HG02588 (cell line): ENCODE measurements around the gene MTX1.
A peak's percentile ranks its signal among the peaks of the same experiment; 100 is the strongest.

Experiments
- ATAC-seq: cut with Tn5 transposase; IDR thresholded peaks from one replicate; pipeline ENCODE4 v1.9.1; 2021; ENCODE audit warnings: mild to moderate bottlenecking, moderate library complexity; ENCODE audit not compliant: unreplicated experiment

The MTX1 gene

DNA sequence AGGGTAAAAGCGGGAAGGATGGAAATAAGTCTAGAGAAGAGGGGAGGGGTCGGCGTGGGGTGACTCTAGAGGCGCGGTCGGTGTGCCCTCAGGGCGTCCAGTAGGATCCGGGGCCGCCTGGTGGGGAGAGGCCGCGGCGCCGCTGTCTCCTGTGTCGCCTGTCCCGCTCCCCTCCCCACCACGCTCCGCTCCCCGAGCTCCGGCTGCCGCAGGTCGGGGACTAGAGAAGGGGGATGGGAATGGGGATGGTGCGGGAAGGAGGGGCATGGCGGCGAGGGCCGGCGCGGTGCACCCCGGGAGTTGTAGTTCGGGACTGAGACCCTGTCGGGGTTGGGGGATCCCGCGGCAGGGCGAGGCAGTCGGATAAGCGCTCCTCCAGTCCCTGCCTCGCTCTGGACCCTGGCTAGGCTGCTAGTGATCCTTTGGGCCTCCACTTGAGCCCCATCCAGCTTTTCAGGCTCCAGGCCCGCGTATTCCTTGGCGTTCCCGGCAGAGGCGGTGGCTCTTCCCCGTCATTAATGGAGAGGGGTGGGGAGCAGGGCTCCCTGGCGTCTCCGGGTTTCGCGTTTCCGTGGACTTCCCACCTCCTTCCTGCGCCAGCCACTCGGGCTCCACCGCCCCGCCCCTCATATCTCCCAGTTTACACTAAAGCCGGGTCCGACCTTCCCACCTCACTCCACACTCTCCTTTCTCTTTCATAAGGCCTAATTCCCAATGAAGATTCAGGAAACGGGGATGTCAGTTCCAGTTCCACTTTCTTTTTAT is 46.9 kb downstream of the MTX1 start, which contains the start of gene ENTREP3:
Gene ENTREP3, minus strand, starts transcription at position 241 of the 765 bp plus-strand sequence. CDS start 606 bp downstream, outside the sequence.
- ATAC-seq: peak; percentile 51

DNA sequence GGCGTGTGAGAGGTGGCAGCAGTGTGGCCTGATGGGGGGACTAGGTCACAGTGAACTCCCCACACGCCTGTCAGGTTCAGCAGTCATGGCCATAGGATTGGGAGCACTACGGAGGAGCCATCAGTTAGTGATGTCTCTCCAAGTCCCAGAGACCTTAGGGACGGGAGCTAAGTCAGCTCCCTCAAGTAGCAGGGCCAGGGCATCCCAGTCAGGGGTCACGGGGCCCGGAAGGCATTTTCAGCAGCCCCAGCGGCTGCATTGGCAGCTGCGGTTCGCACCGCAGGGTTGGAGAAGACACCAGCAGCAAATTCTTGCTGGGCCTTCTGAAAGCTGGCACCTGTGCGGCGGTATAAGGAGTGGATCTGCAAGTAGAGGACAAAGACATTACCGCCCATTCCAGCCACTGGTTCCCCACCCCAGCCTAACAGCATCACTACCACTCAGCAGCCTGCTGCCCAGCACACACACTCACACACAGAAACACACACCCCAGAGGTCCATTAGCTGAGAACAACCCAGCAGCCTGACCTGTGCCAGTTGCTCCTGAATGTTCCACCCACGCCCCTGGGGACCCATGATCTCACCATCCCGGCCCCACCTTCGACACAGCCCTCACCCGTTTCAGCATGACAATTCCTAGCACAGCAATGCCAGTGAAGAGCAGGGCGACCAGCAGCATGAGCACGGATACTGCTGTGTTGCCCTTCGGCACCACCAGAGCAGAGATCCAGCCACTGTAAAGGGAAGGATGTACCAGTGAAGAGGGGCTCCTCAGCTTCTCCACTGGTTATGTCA is 47.8 kb downstream of the MTX1 start:
- no peak for ATAC-seq

DNA sequence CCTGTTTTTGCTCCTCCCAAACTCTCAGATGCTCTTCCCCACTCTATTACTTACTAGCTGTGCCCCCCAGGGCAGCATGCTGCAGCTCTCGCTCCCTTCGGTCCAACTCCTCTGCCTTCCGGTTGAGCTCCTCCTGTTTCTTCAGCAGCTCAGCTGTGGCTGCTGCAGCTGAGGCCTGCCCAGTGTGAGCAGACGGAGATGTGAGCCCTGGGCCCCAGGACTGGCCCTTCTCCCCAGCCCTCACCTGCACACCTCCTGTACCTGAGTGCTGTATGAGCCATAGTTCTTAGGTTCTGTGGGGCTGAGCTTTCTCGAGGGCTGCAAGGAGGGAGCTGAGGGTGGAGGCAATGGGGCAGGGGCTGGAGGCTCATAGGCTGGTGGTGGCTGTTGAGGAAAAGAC is 51.8 kb downstream of the MTX1 start:
- no peak for ATAC-seq

DNA sequence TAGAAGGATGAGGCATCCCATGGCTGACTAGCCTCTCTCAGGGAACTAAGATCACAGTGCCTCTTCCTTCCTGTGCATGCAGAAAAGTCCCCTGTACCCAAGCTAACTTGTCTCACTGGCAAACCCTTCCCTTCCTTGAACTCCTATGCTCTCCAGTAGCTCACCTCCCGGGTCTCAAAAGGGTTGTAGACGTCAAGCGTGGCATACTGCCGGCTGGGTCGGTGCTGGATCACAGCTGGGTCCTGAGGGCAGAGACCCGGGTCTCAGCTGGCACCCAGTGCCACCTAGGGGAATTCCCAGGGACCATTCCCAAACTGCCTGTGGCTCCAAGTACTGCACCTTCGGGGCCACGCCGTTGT is 53.0 kb downstream of the MTX1 start:
- peak; percentile 5 for ATAC-seq

DNA sequence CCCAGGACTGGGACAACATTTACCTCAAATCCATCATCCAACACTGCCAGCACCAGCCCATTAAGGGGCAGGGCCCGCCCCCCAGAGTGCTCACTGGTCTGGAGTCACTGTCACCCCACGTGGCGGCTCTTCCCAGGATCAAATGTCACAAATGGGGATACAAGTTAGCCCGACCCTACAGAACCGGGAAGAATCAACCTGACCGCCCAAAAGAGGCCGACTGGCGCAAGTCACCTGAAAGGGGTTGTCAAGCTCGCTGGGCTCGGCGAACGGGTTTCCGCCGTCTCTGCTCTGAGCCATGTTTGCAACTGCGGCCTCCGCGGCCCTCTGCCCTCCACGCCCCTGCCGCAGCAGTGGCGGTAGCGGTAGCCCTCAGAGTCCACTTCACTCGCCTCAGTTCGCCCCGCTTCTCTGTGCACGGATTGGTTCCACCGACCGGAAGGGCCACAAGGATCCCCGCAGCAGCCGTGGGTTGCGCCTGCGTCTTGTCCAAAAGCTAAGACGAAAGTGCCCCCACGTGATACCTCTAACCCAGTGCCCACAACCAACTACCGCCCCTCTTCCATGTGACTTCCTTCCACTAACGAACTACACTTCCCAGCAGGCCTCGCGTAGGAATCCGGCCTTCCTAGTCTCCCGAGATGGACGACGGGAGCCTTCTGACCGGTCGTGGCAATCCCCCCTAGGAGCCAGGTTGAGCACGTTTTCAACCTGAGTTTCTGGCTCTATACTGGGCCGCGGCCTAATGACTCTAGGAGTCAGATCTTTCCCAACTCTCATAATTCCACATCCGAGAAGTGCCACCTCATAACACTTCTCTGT is 53.6 kb downstream of the MTX1 start, which contains the start of gene SCAMP3:
Gene SCAMP3, minus strand, starts transcription at position 509 of the 822 bp plus-strand sequence. Its CDS starts 209 bp downstream, at position 300.
- ATAC-seq: peak; percentile 87

DNA sequence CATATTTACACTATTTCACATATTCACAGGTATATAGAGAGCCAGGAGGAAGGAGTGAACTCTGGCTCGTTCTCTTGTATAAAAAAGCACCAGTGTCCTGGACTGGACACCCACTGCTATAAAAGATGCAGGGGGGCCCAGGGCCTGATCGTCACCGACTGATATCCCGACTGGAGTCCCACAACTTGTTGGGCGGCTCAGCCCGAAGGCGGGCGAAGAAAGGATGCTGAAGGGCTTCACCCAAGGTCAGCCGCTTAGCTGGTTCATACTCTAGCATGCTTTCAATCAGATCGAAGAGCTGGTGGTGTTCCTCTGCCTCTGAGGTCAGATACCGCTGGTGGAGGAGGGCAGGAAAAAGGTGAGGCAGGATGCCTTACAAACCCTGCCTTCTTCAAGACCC is 54.6 kb downstream of the MTX1 start:
- ATAC-seq: no peak
